Measurements from ENCODE around the gene GALNT11. TPM values are rescaled to one million over a fixed set of nuclear protein-coding genes. Genes with fewer than 3 reads are reported as not detected.

The GALNT11 gene
- total RNA-seq, 1 experiment from 2014 or later: 24.1 TPM

GRCh38 chr7:151981223-151981622 lies 44.3 kb upstream of the GALNT11 start:
- H3K14ac ChIP-seq (ENCODE audit: insufficient read depth, low read length): no peak overlapping the region
- Mint-ChIP-seq H3K9me3 (no peaks in the 10 kb centered on the region), H3K36me3 (ENCODE audit: insufficient read depth in 1 of 3, low read depth in 3 of 3) (no peaks in the 10 kb centered on the region), H3K4me3 (no peak overlapping the region), H3K27me3 (ENCODE audit: low read depth) (no peaks in the 10 kb centered on the region; the same call in 1 of the 2 replicates), H3K27ac (no peak overlapping the region), H3K4me1 (no peaks in the 10 kb centered on the region)
- no peak overlapping the region for H4K91ac ChIP-seq (ENCODE audit: insufficient read length, low read depth, low read length)
- no peak overlapping the region for H2AFZ ChIP-seq (ENCODE audit: low read length)
- TF ChIP-seq CTCF (conservative IDR thresholded peaks at IDR 0.05): no peak
- H3K23ac ChIP-seq (ENCODE audit: insufficient read length, low read depth, low read length): no peak overlapping the region
- H2BK12ac ChIP-seq (ENCODE audit: insufficient read length, low read depth, low read length): no peak overlapping the region
- no peak overlapping the region for H3T11ph ChIP-seq (ENCODE audit: low read length)
- no peak for DNase-seq
- no peak overlapping the region for H2BK20ac ChIP-seq (ENCODE audit: low read depth, low read length, poor library complexity, severe bottlenecking)
- no peaks in the 10 kb centered on the region for H3K79me1 ChIP-seq (ENCODE audit: insufficient read depth, low read depth, low read length, poor library complexity, severe bottlenecking)
- no peaks in the 10 kb centered on the region for H3K4me1 ChIP-seq (ENCODE audit: insufficient read depth, low read length)
- WGBS (ENCODE audit: extremely low coverage, insufficient read length, low lambda C conversion rate): no CpG with 5 or more reads among the region's 3 CpGs
- H4K5ac ChIP-seq (ENCODE audit: insufficient read length, low read depth, low read length): no peak overlapping the region
- H3K56ac ChIP-seq (ENCODE audit: insufficient read length, low read depth, low read length): no peak overlapping the region
- H2BK15ac ChIP-seq (ENCODE audit: low read depth, low read length): no peak overlapping the region
- no peaks in the 10 kb centered on the region for H4K20me1 ChIP-seq (ENCODE audit: control insufficient read depth, insufficient read depth, insufficient read length)
- H3K4me2 ChIP-seq (ENCODE audit: insufficient read depth, insufficient read length, low read length): no peak overlapping the region
- H2BK5ac ChIP-seq (ENCODE audit: insufficient read length, low read length): no peak overlapping the region
- no peak overlapping the region for H3K9ac ChIP-seq (ENCODE audit: extremely low read depth, insufficient read length, low read length)
- no peak overlapping the region for H4K8ac ChIP-seq (replicated peaks; ENCODE audit: insufficient read length, low read depth, low read length)
- no peak overlapping the region for H2BK120ac ChIP-seq (ENCODE audit: low read depth, low read length, poor library complexity, severe bottlenecking)
- H3K79me2 ChIP-seq (ENCODE audit: insufficient read depth, low read length): no peaks in the 10 kb centered on the region
- H3K27ac ChIP-seq (ENCODE audit: insufficient read length, low read depth, low read length): no peak overlapping the region
- no peaks in the 10 kb centered on the region for H3K27me3 ChIP-seq (ENCODE audit: insufficient read depth, low read length)
- H3K18ac ChIP-seq (ENCODE audit: insufficient read length, low read depth, low read length): no peak overlapping the region
- no peaks in the 10 kb centered on the region for H3K23me2 ChIP-seq (ENCODE audit: insufficient read length, low read depth, low read length, poor library complexity, severe bottlenecking)
- no peak overlapping the region for H3K4ac ChIP-seq (ENCODE audit: low read depth, low read length)
- no peak overlapping the region for H2AK5ac ChIP-seq (ENCODE audit: insufficient read length, low read length)
- H3K9me3 ChIP-seq (ENCODE audit: control insufficient read depth, low read depth, low read length): no peaks in the 10 kb centered on the region
